Neuronal stem cell (in vitro differentiated cells): ENCODE measurements around the gene ARMC5.
A peak's percentile ranks its signal among the peaks of the same experiment; 100 is the strongest.

ENCODE experiments used
- DNase-seq: peaks from one replicate; pipeline ENCODE4 v3.0.0-alpha.2; 2013; ENCODE audit warnings: low spot score
- H2AFZ ChIP-seq: one replicate; pipeline ENCODE4 v1.6.1; 2013; ENCODE audit warnings: mild to moderate bottlenecking, low read length, inconsistent platforms
- H2AK5ac ChIP-seq: 2 replicates; pipeline ENCODE4 v1.6.1; 2013; ENCODE audit warnings: low read depth, mild to moderate bottlenecking, inconsistent platforms, low read length, moderate library complexity, mixed read lengths
- H2BK120ac ChIP-seq: 2 replicates; pipeline ENCODE4 v1.6.1; 2013; ENCODE audit warnings: low read depth, mild to moderate bottlenecking, inconsistent platforms, low read length, moderate library complexity, mixed read lengths
- H2BK12ac ChIP-seq: one replicate; pipeline ENCODE4 v1.6.1; 2013; ENCODE audit warnings: low read length, inconsistent platforms
- H2BK15ac ChIP-seq: 2 replicates; pipeline ENCODE4 v1.6.1; 2013; ENCODE audit warnings: mild to moderate bottlenecking, low read length, inconsistent platforms, mixed read lengths
- H2BK5ac ChIP-seq: one replicate; pipeline ENCODE4 v1.6.1; 2013; ENCODE audit warnings: inconsistent platforms, mild to moderate bottlenecking, low read length, moderate library complexity
- H3K14ac ChIP-seq: one replicate; pipeline ENCODE4 v1.6.1; 2013; ENCODE audit warnings: low read length, inconsistent platforms
- H3K18ac ChIP-seq: 2 replicates; pipeline ENCODE4 v1.6.1; 2013; ENCODE audit warnings: low read length, inconsistent platforms
- H3K23ac ChIP-seq: 2 replicates; pipeline ENCODE4 v1.6.1; 2013; ENCODE audit warnings: low read depth, mild to moderate bottlenecking, mixed read lengths, low read length, inconsistent platforms; ENCODE audit not compliant: poor library complexity
- H3K27ac ChIP-seq: replicated peaks from 3 replicates; pipeline ENCODE4 v1.5.1; 2013; ENCODE audit warnings: low read length, inconsistent platforms
- H3K27me3 ChIP-seq, 3 experiments: 2 replicates each; pipeline ENCODE4 v1.6.1; 2013; ENCODE audit warnings: low read length in 3 of 3, mild to moderate bottlenecking in 2 of 3, inconsistent platforms in 1 of 3, low read depth in 1 of 3, mixed read lengths in 1 of 3, moderate library complexity in 1 of 3; ENCODE audit not compliant: control insufficient read depth in 3 of 3, insufficient read depth in 3 of 3
- H3K36me3 ChIP-seq, 2 donors: replicated peaks in 1 of 2; 2 replicates each; pipeline ENCODE4 v1.6.1; 2013; ENCODE audit warnings: low read length in 2 of 2; ENCODE audit not compliant: control insufficient read depth in 2 of 2, insufficient read depth in 2 of 2
- H3K4ac ChIP-seq: 2 replicates; pipeline ENCODE4 v1.6.1; 2013; ENCODE audit warnings: inconsistent platforms, mild to moderate bottlenecking, low read length, moderate library complexity
- H3K4me1 ChIP-seq, 2 donors: 1 replicate in 1 of 2; 2 replicates in 1 of 2; pipeline ENCODE4 v1.6.1; 2013; ENCODE audit warnings: low read length in 2 of 2, low read depth in 1 of 2; ENCODE audit not compliant: control insufficient read depth in 2 of 2, insufficient read depth in 1 of 2
- H3K4me2 ChIP-seq: one replicate; pipeline ENCODE4 v1.6.1; 2013; ENCODE audit warnings: mild to moderate bottlenecking, low read length, inconsistent platforms; ENCODE audit not compliant: insufficient read depth, poor library complexity, severe bottlenecking
- H3K4me3 ChIP-seq, 2 donors: 2 replicates each; pipeline ENCODE4 v1.5.1; 2013; ENCODE audit warnings: low read length in 2 of 2, mild to moderate bottlenecking in 2 of 2, inconsistent platforms in 1 of 2, moderate library complexity in 1 of 2
- H3K79me1 ChIP-seq: one replicate; pipeline ENCODE4 v1.6.1; 2013; ENCODE audit warnings: low read depth, mild to moderate bottlenecking, inconsistent platforms, low read length, moderate library complexity
- H3K9ac ChIP-seq: one replicate; pipeline ENCODE4 v1.6.1; 2013; ENCODE audit warnings: mild to moderate bottlenecking, low read depth, low read length, inconsistent platforms; ENCODE audit not compliant: poor library complexity
- H3K9me3 ChIP-seq, 2 donors: replicated peaks in 1 of 2; 2 replicates each; pipeline versions ENCODE3 to v1.6.1; 2013; ENCODE audit warnings: low read length in 2 of 2, mild to moderate bottlenecking in 2 of 2, inconsistent platforms in 1 of 2, low read depth in 1 of 2, mixed read lengths in 1 of 2, moderate library complexity in 1 of 2; ENCODE audit not compliant: control insufficient read depth in 2 of 2, insufficient read depth in 1 of 2
- H4K8ac ChIP-seq: one replicate; pipeline ENCODE4 v1.6.1; 2013; ENCODE audit warnings: low read depth, mild to moderate bottlenecking, inconsistent platforms, low read length, moderate library complexity
- H4K91ac ChIP-seq: one replicate; pipeline ENCODE4 v1.6.1; 2013; ENCODE audit warnings: low read length, low read depth, mild to moderate bottlenecking, inconsistent platforms; ENCODE audit not compliant: poor library complexity
- WGBS, 2 donors: extraction: QIAGEN DNeasy Blood & Tissue Kit; methylation state at CpG; one replicate each; pipeline ENCODE4 v1.1.7; 2013; ENCODE audit warnings: missing lambda C conversion rate in 2 of 2, mixed read lengths in 1 of 2; ENCODE audit not compliant: insufficient read length in 2 of 2, insufficient replicate concordance in 1 of 2; ENCODE audit errors: extremely low coverage in 2 of 2; 5-methylcytosine and 5-hydroxymethylcytosine counted together

ARMC5 gene

DNA sequence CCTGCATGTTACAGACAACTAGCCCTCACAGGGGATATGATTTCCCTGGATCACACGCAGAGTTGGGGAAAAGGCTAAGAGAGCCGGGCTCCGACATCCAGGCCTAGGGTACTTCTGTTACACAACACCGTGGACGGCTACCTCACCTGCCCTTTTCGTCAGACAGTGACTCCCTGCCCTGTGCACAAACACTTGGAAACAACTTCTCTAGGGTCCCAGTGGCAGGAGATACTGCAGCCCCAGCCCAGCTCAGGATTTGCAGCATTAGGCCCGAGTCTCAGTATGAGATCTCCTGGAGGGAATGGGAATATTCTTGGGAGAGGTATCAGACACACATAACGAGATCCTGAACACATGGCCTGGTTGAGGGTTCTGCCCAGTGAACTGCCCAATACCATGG is 40.6 kb downstream of the ARMC5 start:
- no peak overlapping the region for H3K14ac ChIP-seq
- no peak overlapping the region for H4K91ac ChIP-seq
- no peak overlapping the region for H4K8ac ChIP-seq
- H2BK12ac ChIP-seq, result no peak overlapping the region
- no peak overlapping the region for H3K4ac ChIP-seq
- H3K27me3 ChIP-seq, result no peaks in the 10 kb centered on the region
- no peak overlapping the region for H2AK5ac ChIP-seq
- no peak overlapping the region for H2AFZ ChIP-seq
- H3K23ac ChIP-seq, result no peak overlapping the region
- H3K36me3 ChIP-seq, result peaks cover 10 to 65% of the 10 kb centered on the region in 2 donors
- no peak overlapping the region for H2BK5ac ChIP-seq
- H3K79me1 ChIP-seq, result no peaks in the 10 kb centered on the region
- no peak overlapping the region for H2BK15ac ChIP-seq
- no peaks in the 10 kb centered on the region for H3K9me3 ChIP-seq
- H3K18ac ChIP-seq, result no peak overlapping the region
- WGBS, 2 donors, result no CpG with 5 or more reads among the region's 8 CpGs
- H3K27ac ChIP-seq, result no peak overlapping the region
- no peak overlapping the region for H2BK120ac ChIP-seq
- no peak for DNase-seq
- H3K4me3 ChIP-seq, result no peak overlapping the region
- no peak overlapping the region for H3K9ac ChIP-seq
- H3K4me1 ChIP-seq, result no peaks in the 10 kb centered on the region
- no peak overlapping the region for H3K4me2 ChIP-seq

DNA sequence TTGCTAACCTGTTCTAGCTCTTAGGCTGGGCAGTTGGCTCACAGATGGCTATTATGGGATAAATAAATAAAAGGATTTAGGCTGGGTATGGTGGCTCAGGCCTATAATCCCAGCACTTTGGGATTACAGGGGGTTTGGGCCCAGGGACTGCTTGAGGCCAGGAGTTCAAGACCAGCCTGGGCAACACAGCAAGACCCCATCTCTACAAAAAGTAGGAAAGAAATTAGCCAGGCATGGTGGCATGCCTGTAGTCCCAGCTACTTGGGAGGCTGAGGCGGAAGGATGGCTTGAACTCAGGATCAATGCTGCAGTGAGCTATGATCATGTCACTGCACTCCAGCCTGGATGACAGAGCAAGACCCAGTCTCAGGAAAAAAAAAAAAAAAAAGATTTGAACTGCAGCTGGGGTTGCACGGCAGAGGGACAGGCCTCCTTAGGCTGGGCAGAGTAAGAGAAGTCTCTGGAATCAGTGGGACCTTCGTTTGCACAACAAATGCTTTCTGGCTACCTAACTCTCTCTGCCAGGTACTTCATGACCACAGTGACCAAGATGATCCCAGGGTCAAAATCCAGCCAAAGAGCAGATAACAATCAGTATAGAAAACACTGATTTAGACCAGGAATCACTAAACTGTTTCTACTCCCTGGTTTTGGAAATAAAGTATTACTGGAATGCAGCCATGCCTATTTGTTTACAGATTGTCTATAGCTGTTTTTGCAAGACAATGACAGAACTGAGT is 42.1 kb downstream of the ARMC5 start:
- Histone ChIP-seq H2BK15ac (no peak overlapping the region), H3K23ac (no peak overlapping the region), H3K36me3 (peaks cover 10 to 63% of the 10 kb centered on the region in 2 donors), H3K9ac (no peak overlapping the region), H3K4ac (no peak overlapping the region), H3K27ac (no peak overlapping the region), H3K27me3 (no peaks in the 10 kb centered on the region), H3K4me3 (no peak overlapping the region), H2BK5ac (no peak overlapping the region), H2AK5ac (no peak overlapping the region), H3K4me2 (no peak overlapping the region), H4K91ac (no peak overlapping the region), H3K79me1 (no peaks in the 10 kb centered on the region), H2BK120ac (no peak overlapping the region), H2AFZ (no peak overlapping the region), H3K18ac (no peak overlapping the region), H3K14ac (no peak overlapping the region), H3K9me3 (no peaks in the 10 kb centered on the region), H3K4me1 (no peaks in the 10 kb centered on the region), H4K8ac (peak overlapping the region; percentile 1), H2BK12ac (no peak overlapping the region)
- no peak for DNase-seq
- WGBS, 2 donors, result no CpG with 5 or more reads among the region's 3 CpGs

DNA sequence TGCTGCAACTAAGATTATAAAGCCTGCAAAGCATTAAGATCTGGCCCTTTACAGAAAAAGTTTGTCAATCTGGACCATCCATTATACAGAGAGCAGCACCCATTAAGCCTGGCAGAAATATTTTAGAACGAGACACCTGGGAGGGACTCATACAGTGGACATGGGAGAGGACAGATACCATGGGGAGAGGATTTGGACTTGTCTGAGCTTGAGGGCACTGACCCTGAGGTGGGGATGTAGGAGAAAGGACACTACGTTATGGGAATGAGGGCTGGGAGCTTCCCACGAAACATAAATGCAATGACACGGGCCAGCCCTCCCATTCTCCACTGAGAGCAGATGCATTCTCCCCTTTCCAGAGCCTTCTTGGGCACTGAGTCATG is 42.7 kb downstream of the ARMC5 start:
- H3K36me3 ChIP-seq, result peaks cover 7 to 59% of the 10 kb centered on the region in 2 donors
- no peak overlapping the region for H3K4me3 ChIP-seq
- H3K27ac ChIP-seq, result no peak overlapping the region
- no peaks in the 10 kb centered on the region for H3K9me3 ChIP-seq
- no peak overlapping the region for H4K91ac ChIP-seq
- no peaks in the 10 kb centered on the region for H3K27me3 ChIP-seq
- H3K79me1 ChIP-seq, result no peaks in the 10 kb centered on the region
- no peak overlapping the region for H2BK15ac ChIP-seq
- H3K14ac ChIP-seq, result no peak overlapping the region
- no peak overlapping the region for H3K9ac ChIP-seq
- no peak overlapping the region for H3K4ac ChIP-seq
- no peak overlapping the region for H2BK120ac ChIP-seq
- no peak overlapping the region for H2AK5ac ChIP-seq
- peaks cover 0 to 3% of the 10 kb centered on the region in 2 donors for H3K4me1 ChIP-seq
- no peak overlapping the region for H3K4me2 ChIP-seq
- no peak overlapping the region for H3K23ac ChIP-seq
- WGBS, 2 donors, result no CpG with 5 or more reads among the region's 4 CpGs
- H4K8ac ChIP-seq, result no peak overlapping the region
- DNase-seq, result no peak
- H2BK12ac ChIP-seq, result no peak overlapping the region
- H2AFZ ChIP-seq, result no peak overlapping the region
- no peak overlapping the region for H3K18ac ChIP-seq
- H2BK5ac ChIP-seq, result no peak overlapping the region

DNA sequence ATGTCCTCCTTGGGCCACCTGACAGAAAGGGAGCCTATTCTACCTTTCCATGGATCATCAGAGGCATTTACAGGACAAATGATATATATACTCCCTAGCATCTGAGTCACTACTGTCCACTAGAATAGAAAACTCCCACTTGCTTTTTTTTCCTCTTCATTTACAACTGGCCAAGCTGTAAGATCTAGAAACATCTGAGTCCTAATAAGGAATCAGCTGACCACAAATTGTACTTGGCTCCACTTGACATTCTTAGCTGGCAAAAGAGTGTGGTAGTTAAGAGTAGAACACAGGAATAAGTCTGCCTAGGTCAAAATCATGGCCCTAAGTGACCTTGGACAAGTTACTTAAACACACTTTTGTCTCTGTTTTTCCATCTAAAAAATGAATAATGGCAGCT is 43.7 kb downstream of the ARMC5 start:
- H4K8ac ChIP-seq, result no peak overlapping the region
- H3K14ac ChIP-seq, result no peak overlapping the region
- H2AFZ ChIP-seq, result no peak overlapping the region
- H3K23ac ChIP-seq, result no peak overlapping the region
- no peaks in the 10 kb centered on the region for H3K79me1 ChIP-seq
- H3K27ac ChIP-seq, result no peak overlapping the region
- H3K9ac ChIP-seq, result no peak overlapping the region
- no peak overlapping the region for H2BK12ac ChIP-seq
- H2BK15ac ChIP-seq, result no peak overlapping the region
- no peak overlapping the region for H2BK5ac ChIP-seq
- H3K27me3 ChIP-seq, result no peaks in the 10 kb centered on the region
- no peak overlapping the region for H2BK120ac ChIP-seq
- no peak overlapping the region for H3K4ac ChIP-seq
- no peak overlapping the region for H4K91ac ChIP-seq
- DNase-seq, result no peak
- no peak overlapping the region for H3K4me3 ChIP-seq
- no peak overlapping the region for H2AK5ac ChIP-seq
- no peak overlapping the region for H3K18ac ChIP-seq
- no peaks in the 10 kb centered on the region for H3K9me3 ChIP-seq
- H3K4me2 ChIP-seq, result no peak overlapping the region
- H3K4me1 ChIP-seq, result peaks cover 2 to 10% of the 10 kb centered on the region in 2 donors
- H3K36me3 ChIP-seq, result peaks cover 6 to 50% of the 10 kb centered on the region in 2 donors
